HG03460 (cell line): ENCODE measurements around the gene NR2C1.
"Not testable (repeated sequence)": the region's sequence is repeated elsewhere in the genome, so short reads cannot be mapped to it uniquely, and the experiment has no call there.

Experiments used
- ATAC-seq: cut with Tn5 transposase; IDR thresholded peaks from one replicate; pipeline ENCODE4 v1.9.1; 2021; ENCODE audit not compliant: unreplicated experiment

Gene NR2C1

DNA sequence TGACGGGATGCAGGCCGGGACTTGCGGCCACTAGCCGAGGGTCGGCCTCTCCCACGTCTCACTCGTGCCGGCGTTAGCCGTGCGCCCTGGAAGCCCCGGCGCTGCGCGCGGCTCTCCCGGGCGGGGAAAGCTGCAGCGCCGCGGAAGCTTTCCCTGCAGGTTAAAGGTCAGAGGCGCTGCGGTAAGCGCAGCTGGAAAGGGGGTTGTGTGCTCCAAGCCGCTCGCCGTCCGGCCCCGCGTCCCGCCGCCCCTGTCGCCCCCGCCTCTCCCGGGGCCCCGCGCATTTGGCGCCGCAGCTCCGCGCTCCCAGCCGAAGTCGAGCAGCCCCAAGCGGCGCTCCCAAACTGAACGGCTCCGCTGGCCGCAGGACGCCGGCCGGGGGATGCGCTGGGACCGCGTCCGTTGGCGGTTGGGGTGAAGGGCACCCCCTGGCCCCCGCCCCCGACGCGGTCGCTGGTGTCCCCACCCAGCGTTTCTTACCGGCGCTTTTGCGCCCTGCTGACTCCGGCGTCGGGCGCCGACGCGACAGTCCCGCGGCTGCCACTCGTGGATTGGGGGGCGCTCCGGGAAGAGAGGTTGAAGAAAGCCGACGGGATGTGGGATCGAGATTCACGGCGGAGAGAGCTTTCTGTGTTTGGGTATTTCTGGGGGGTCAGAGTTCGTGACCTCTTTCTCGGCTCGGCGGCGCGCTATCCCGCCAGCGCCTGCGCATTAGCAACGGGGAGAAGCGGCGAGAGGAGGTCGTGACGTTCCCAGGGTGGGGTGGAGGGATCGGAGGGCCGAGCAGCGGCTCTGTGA is at the start of gene NR2C1:
NR2C1 (minus strand) TSS at position 719 of the 798 bp plus-strand sequence. CDS start 6,234 bp downstream, outside the sequence.
- peak; percentile 92 for ATAC-seq

DNA sequence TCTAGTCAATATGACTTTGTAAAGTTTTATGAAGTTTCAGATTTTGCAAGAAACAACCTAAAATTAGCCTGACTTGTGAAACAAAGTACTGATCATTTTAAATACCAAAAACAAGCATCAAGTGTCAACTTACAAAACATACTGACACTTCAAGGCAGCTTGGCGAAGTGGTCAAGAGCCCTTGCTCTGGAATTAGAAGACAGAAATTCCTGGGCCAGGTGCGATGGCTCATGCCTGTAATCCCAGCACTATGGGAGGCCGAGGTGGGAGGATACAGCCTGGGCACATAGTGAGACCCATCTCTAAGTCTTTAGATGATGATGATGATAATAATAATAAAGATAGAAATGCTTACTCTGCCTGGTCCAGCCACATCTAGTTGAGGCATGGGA is 45.4 kb upstream of the NR2C1 start:
- no peak for ATAC-seq

DNA sequence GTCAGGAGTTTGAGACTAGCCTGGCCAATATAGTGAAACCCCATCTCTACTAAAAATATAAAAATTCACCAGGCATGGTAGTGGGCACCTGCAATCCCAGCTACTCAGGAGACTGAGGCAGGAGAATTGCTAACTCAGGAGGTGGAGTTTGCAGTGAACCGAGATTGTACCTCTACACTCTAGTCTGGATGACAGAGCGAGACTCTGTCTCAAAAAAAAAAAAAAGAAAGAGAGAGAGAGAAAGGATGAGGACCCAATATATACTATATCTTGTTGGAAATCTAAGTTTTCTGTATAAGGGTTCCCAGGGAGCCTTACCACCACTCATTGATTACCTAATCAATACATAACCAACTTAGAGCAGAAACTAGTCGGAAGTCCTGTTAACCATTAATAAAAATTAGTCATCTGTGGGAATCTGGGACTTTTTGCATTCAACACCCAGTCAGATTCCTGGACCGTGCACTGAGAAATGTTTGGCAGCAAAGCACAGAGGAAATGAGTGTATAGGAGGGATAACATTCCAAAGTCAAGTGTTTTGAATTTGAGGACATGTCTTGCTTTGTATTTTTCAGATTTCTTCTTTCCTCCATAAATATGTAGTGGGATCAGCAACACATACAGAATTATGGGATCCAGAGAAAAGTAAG is 44.8 kb upstream of the NR2C1 start:
- no peak for ATAC-seq

DNA sequence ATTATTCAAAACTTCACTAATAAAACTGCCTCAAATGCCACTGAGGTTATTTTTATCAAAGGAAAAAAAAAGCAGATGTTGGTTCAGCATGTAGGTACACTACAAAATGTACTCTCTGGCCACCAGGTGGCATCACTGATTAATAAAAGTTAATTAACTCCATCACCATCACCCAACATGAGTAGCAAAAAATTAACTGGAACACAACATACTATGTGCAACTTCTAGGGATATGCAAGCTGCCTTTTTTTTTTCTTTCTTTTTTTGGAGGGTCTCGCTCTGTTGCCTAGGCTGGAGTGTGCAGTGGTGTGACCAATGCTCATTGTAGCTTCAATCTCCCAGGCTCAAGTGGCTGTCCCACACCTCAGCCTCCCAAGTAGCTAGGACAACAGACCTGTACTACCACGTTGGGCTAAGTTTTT is 43.8 kb upstream of the NR2C1 start:
- peak; percentile 48 for ATAC-seq

DNA sequence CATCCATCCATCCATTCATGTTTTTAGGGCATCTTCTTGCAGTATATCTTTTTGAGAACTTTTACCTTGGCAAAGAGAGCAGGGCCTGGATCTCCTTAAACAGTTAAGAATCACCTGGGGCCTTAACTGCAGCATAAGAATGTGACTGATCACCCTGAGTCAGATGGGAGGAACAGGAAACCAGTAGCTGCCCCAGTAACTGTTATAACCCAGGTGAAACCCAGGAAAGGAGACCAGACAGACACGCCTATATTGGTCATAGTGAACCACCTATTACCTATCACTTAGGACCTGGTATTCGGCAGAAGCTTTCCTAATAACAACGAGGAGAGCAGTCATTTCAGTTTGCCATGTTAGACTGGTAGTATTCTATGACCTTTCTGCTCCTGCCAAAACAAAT is 43.4 kb upstream of the NR2C1 start:
- ATAC-seq, result peak; percentile 53

DNA sequence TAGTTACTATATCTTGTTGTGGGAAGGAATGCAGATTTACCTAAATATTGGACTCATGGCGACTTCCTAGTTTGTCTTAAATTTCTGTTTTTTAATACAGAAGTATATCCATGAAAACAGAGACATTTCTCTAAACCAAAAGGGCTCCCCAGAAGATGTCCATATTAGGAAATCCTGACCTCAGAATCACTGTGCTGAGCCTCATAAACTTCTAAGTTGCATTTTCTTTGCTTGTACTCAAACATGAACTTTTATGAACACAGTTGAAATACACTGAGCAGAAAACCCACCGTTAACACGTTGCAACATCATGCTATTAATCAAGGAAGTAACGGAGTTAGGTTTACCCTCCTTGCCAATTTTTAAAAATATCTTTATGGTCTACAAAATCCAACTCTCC is 42.9 kb upstream of the NR2C1 start:
- no peak for ATAC-seq

DNA sequence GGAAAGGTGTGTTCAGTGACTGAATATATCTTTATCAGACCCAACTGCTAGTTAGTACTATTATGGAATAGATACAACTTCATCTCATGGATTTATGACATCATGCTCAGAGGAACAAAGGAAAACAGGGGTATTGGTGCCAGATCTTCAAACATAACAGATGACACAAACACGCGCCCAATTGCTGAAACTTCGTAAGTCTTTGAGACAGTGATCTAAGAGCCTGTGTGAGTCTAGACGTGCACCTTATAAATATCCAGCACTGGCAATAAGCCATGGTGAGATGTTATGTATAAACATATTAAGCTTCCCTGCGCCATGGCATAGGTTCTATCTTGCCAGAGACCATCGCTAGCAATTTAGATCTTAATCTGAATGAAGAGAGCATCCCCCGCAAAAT is 42.2 kb upstream of the NR2C1 start:
- no peak for ATAC-seq

DNA sequence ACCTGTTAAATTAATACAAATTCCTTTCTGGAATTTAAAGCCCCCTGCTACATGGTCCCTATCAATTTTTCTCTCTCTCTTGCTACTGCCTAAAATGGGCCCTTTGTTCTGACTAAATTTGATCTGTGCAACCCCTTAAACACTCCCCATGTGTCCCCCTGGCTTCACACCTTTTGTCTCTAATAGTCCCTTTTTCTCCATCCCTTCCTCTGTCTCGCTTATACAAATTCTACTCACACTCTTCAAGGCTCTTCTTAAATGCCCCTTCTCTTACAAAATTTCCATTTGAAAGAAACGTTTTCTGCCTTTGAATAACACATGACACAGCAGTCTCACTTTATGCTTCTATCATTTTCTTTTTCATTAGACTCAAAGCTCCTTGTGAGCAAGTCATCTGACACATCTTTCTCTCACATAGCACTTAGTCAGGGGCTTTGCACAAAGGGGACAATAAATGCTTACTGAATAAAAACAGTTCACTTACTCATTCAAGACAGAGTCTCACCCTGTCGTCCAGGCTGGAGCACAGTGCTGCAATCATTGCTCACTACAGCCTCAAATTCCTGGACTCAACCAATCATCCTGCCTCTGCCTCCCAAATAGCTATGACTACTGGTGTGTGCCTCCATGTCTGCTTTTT is 41.5 kb upstream of the NR2C1 start:
- ATAC-seq, result no peak

DNA sequence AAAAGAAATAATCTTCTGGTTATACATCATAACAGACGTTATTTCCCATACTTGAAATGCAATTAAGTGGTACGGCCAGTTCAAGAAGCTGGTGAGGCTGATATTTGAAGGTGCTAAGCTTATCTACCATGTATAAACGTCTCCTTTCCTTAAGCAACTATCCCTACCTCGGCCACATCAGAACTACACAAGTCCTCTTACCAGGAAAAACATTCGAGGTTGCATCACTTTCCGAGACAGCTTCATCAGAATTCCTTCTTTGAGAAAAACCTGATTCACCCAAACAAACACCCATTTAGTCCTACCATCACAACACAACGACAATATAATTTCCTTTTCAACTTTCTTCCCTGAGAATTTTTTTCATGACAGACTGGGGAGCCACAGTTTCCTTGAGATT is 33.9 kb upstream of the NR2C1 start:
- no peak for ATAC-seq

DNA sequence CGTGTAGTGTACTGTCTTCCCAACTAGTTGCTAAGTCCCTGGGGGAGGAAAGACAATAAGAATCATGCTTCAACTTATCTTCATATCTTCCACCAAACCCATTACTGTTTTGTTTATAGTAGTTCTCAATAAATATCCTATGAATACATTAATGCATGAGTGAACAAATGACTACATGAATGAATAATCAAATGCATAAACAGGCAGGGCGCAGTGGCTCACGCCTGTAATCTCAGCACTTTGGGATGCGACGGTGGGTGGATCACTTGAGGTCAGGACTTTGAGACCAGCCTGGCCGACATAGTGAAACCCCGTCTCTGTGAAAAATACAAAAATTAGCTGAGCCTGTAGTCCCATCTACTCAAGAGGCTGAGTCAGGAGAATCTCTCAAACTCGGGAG is 32.1 kb upstream of the NR2C1 start:
- no peak for ATAC-seq

DNA sequence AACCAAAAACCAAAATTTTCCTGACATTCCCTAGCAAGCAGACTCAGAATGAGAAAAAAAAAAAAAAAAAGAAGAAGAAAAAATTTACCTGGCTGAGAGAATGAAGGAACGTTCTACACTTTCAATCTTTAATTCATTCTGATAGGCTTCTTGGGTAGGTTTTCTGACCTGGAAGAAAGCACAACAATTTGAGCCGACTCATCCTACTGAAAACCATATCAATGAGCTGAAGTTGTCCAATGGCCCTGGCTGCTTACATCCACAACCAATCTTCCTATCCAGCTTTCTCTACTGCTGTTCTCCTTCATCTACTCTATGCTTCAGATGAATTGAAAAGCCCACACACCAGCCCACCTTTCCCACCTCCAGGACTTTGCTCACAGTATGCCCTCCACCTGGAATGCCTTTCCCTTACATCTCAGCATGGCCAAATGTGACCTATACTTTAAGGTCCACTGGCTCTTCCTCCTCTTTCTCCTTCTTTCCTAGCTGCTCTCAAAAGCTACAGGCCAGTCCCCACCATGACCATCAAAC is 31.6 kb upstream of the NR2C1 start:
- no peak for ATAC-seq

DNA sequence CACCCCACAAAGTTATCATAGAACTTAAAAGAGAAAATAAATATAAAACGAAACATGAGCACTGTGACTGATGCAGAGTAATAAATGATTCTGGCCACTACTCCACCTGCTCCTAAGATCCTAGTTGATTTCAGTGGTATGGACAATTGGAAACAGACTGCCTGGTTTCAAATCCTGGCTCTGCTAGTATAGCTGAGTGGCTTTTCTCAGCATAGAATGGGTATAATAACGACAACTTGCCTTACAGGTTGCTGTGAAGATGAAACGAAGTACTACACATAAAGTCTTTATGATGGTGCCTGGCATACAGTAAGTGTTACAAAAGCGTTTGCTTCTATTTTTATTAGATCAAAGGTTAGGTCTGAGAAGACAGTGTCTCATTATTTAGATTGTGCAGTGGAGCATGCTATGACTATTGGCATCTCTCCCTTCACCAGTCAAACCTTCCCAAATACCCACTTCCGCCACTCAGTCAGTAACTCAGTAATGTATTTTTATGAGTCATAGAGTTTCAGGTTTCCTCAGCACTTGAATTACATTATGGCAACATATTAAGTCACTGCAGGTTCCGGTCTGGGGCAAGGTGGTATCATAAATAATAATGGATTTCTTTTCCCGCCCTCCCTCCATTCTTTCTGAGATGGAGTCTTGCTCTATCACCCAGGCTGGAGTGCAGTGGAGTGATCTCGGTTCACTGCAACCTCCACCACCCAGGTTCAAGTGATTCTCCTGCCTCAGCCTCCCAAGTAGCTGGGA is 29.7 kb upstream of the NR2C1 start:
- peak; percentile 96 for ATAC-seq

DNA sequence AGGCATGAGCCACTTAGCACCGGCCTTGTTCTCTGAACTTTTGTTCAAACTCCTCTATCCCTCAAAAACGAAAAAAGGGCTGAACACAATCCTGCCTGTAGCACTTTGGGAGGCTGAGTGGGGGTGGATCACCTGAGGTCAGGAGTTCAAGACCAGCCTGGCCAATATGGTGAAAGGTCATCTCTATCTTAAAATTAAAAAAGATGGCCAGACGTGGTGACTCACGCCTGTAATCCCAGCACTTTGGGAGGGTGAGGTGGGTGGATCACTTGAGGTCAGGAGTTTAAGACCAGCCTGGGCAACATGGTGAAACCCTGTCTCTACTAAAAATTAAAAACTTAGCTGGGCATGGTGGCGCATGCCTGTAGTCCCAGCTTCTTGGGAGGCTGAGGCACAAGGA is 28.5 kb upstream of the NR2C1 start:
- not testable (repeated sequence) for ATAC-seq

DNA sequence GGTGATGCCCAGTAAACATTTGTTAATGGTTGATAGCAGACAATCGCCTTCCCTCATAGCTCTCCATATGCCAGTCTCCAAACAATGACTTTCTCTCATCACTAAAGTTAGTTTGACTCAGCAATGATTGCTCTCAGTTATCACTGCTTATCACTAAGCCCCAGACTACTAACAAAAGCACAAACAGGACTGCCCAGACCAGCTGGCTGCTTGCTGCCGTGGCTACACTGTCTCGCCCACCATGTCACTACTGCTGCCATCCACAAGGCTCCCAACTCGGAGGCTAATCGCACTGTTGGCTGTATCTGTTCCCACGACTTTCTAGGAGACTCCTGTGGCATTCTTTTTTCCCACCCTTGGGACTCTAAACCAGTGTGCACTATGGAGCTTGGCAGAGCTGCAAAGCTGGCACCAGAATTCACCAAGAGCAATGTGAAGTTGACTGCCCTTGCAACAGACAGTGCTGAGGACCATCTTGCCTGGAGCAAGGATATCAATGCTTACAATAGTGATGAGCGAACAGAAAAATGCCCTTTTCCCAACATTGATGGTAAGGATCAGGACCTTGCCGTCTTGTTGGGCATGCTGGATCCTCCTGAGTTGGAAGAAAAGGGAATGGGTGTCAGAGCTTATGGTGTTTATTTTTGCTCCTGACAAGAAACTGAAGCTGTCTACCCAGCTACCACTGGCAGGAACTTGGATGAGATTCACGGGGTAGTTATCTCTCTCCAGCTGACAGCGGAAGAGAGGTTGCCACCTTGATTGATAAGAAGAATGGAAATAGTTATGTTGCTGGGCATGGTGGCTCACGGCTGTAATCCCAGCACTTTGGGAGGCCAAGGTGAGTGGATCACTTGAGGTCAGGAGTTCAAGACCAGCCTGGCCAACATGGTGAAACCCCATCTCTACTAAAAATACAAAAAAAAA is 27.1 kb upstream of the NR2C1 start:
- no peak for ATAC-seq

DNA sequence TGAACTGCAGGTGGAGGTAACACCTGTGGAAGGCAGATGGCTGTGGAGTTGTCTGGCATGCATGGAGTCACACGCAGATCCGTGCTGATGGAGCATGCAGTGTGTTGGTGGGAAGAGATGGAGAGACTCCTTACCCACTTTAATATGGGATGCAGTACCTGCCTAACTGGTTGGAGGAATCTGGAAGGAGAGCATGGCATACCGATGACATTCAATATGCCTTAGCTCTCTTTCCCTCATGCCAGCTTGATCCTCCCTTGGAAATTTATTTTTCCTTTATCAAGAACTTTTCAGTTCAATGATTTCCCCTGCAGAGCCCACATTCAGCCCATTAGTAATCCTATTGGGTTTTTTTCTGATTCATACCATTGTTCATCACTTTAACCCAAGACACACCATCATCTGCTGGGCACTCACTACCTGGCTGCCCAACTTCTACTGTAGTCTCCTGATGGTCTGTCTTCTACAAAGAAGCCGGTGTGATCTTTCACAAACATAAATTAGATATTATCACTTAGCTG is 25.9 kb upstream of the NR2C1 start:
- no peak for ATAC-seq

DNA sequence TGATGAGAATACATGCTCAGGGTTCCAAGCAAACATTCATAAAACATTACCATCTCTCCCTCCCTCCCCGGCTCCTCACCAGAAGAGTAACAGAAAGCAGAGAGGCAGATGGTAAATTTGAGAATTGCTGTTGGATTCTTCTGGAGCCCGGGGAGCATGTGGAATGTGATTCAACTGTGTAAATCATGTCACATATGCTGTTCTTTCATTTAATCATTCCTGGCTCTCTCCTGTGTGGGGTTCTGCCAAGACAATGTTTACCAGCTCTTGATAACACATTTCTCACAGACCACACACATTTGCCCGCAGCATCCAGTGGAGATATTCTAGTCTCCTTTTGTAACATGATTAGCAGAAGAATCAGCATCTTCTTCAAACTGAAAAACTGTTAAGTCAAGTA is 23.4 kb upstream of the NR2C1 start:
- ATAC-seq, result no peak

DNA sequence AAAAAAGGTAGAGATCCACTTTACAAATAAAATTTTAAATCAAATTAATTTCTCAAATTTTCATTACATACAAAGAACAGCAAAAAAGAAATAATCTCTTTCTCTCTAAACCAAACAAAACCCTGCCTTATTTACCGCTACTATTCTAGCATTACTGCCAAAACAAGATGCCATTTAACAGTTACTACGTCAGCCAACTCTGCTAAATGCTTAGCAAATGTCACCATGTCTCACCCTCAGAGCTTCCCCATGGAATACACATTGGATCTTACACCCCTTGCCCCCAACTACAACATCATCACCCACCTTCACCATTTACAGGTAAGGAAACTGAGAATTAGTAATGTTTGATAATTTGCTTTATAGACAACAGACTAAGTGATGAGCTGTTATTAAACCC is 23.0 kb upstream of the NR2C1 start:
- no peak for ATAC-seq

DNA sequence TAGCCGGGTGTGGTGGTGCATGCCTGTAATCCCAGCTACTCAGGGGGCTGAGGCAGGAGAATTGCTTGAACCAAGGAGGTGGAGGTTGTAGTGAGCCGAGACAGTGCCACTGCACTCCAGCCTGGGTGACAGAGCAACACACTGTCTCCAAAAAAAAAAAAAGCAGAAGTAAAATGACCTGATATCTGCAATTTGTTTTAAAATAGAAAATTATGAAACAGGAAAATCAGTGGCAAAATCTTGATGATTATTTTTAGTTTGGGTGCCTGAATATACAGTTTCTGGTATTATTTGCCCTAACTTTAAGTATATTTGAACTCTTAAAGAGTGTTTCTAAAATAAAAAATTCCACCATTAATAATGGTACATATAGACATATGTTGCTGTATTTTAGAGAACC is 22.4 kb upstream of the NR2C1 start:
- not testable (repeated sequence) for ATAC-seq

DNA sequence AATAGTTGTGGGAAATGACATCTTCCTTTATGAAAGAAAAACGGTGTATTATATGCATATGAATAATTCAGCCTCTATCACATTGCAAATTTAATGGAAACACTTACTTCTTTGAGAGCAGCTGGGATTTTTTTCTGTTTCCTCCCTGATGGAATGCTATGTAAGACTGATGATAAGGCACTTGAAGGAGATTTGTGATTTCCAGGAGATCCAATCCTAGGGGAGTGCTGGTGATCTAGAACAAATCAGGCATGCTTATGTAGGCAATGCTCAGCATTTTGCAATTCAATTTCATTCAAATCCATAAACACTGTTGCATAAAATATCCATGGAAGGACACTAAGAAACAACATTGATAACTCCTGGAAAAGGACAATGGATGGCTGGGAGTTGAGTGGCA is 16.0 kb upstream of the NR2C1 start:
- no peak for ATAC-seq

DNA sequence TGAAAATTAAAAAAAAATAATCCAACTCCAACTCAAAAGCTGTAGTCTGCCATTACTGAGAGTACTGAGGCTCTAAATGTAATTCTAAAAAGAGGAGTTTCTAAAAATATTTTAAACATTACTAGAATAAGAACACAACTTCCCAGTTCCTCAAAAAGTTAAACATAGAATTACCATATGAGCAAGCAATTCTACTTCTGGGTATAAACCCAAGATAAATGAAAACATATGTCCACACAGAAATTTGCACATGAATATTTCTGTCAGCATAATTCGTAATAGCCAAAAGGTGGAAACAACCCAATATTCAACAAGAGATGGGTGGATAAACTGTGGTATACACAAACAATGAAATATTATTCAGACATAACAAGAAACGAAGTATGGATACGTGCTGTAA is 15.0 kb upstream of the NR2C1 start:
- ATAC-seq, result peak; percentile 49
